Measurements from ENCODE around the gene MYL11.

The MYL11 gene

DNA sequence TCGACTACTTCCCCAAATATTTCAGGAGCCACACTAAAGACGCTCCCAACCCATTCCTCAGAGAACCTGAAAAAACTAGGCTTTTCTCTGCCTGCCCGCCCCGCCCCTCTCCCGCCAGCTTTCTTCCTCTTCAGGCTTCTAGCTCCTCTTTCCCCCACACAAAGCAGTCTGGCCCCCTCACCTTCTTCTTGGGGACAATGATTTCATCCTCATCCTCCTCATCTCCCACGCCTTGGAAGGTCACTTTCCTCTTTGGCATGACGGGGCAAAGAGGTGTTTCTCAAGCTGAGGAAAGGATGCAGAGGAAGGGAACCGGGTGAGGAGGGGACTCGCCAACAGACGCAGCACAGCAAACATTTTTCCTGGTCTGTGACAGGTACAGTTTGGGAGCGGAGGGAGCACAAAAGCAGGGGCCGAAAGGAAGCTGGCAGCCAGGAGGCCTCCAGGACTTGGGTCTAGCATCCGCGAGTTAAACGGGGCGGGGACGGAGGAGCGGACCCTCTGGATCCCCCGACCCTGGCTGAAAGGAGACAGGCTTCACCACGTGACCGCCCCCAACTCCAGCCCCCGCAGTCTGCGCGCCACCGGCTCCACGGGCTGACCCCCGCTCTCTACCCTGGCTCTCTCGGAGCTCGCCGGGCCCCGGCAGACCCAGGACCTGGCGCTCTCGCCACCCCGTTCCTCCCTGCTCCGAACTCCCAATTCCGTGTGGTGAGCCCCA, 20.0 kb upstream of the MYL11 start:
- DNase-seq, result no peak

DNA sequence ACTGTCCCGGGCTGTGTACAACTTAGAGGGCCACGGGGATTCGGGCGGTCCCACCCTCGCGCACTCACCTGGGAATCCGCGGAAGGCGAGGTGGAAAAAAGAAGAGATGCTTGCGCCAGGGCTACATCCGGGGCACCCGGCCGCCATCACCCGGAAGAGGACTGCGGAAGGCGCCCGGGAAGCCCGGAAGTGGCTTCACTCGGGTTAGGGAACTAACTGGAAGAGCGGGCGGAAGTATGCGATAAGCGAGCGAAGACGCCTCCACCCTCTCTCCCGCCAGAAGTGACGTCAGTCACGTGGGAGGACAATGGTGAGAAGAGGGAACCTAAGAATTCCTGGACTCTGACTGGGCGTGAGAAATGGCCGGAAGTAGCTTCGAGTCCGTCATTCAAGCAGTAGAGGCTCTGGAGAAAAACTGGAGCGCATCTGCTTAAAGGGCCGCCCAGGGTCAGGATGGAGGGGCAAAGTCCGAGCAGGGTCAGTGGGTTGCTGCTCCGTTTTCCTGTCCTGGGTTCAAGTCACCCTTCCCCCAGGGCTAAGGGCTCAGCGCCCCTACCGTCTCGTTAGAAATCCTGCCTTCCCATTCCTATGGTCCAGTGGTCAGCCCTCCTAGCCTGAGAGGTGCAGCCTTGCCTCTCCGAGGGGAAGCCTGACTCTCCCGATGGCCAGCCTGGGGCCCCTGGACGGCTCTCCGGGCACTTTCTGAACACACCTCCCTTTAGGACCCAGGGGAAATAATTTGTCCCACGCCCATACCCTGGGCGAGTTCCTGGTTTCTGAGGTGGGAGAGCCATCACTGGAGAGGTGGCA, 19.3 kb upstream of the MYL11 start, which contains the start of gene CD2BP2:
Gene CD2BP2, minus strand, starts transcription at position 165 of the 810 bp plus-strand sequence. CDS start 627 bp downstream, outside the sequence.
- DNase-seq, result peak; percentile 99

DNA sequence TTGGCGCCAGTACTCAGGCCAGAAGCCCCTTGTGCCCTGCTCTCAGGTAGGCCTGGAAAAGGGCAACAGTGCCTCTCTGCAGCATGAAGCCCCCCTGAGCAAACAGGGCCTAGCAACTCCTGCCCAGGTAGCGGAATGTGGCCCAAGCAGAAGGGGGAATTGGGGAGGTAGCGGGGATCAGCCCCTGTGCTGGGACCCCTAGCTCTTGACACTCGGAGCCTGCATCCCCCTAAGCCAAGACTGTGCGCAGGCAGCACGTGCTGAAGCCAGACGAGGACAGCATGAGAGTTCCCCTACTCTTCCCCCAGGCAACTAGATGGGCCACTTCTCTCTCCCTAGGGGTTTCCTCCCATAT, 18.7 kb upstream of the MYL11 start:
- no peak for DNase-seq

DNA sequence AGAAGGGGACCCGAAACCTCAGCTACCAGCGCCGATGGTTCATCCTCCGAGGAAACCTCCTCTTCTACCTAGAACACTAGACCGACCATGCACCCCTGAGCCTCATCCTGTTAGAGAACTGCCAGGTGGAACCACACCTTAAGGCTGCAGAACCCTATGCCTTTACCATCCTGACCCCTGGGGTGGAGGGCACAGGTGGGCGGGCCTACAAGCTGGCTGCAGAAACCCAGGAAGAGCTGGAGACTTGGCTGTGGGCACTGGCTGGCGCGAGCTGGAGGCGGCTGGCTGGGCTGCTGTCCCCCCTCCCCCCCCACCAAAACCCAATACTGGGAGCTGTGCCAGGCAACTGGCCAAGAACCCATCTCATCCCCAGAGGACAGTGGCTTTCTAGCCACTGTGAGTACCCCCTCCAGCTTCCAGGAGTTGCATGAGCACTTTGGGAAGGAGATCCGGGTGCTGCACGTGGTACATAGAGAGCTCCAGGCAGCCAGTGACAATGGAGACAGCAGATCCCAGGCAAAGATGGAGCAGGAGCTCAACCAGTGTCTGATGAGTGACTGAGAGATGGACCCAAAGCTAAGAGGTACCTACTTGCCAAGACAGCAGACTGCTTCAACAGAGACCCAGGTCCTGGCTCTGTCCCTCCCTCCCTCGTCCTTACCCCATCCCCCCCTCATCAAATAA, 18.1 kb upstream of the MYL11 start:
- DNase-seq, result peak; percentile 40

DNA sequence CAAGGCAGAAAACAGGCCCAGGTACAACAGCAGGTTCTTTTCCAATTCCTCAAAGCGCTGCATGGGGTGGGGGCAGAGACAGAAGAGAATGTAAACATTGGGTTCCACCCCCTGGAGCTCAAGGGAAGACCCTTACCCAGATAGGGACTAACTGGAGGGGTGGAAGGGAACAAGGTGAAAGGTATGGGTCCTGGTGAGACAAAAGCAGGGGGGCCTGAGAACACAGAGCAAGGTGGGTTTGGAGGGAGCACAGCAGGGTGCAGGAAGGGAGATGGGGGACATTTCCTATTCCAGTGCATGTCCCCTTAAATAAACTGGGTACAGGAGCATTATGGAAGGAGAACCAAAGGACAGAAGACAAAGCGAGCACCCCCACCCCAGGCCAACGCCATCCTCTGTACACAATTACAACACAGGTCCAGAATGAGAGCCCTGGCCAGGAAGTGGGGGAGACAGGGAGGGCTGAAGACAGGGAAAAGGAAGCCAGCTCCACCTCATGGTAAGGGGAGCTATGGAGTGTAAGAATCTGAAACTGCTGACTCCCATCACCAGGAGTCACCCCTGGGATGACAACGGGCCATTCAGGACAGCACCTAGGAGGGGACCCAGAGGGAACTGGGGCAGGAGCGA, 17.4 kb upstream of the MYL11 start:
- peak; percentile 41 for DNase-seq

DNA sequence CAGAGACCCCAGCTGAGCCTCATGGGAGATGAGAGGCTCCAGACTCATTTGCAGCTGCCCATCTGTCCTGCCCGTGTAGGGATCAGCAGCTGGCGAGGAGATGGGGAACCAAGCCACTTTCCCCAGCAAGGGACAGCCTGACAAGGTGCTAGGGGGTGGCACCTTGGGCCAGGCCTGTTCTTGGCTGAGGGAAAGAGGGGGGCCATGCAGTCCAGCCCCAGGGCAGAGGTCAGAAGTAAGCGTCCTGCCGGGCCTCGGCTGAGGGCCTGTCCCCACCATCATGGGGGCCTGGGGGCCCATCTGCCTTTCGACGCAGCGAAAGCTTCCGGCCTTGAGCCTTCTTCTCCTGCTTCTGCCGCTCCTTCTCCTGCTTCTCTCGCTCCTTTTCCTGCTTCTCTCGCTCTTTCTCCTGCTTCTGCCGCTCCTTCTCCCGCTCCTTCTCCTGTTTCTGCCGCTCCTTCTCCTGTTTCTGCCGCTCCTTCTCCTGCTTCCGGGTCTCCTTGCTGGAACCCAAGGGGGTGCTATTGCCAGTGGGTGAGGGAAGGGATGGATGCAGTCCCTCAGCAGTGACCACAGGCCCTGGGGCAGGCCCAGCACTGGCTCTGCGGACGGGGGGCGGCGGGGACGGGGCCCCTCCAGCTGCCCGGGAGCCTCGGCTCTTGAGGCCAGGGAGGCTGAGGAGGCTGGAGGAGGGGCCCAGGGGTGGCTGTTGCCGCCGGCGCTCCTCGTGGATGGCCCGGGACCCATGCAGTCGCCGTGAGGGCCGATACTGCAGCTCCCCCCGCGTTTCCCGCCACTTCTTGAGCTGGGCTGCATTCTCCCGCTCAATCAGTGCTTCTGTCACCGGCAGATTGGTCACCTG, 16.7 kb upstream of the MYL11 start:
- peak; percentile 41 for DNase-seq

DNA sequence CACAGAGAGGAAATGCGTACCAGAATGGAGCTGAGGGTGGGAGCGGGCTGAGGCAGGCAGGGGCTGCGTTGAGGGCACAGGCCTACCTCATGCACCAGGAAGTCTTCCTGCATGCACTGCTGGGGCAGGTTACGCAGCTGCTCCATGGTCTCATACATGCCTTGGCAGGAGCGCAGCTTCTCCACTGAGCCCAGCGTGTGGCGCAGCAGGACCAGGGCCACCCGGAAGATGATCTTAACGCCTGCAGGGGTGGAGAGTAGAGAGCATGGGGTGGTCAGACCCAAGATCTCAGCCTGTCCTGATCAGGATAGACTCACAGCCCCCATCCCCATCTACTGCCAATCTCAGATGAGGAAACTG, 16.0 kb upstream of the MYL11 start:
- DNase-seq, result peak; percentile 42

DNA sequence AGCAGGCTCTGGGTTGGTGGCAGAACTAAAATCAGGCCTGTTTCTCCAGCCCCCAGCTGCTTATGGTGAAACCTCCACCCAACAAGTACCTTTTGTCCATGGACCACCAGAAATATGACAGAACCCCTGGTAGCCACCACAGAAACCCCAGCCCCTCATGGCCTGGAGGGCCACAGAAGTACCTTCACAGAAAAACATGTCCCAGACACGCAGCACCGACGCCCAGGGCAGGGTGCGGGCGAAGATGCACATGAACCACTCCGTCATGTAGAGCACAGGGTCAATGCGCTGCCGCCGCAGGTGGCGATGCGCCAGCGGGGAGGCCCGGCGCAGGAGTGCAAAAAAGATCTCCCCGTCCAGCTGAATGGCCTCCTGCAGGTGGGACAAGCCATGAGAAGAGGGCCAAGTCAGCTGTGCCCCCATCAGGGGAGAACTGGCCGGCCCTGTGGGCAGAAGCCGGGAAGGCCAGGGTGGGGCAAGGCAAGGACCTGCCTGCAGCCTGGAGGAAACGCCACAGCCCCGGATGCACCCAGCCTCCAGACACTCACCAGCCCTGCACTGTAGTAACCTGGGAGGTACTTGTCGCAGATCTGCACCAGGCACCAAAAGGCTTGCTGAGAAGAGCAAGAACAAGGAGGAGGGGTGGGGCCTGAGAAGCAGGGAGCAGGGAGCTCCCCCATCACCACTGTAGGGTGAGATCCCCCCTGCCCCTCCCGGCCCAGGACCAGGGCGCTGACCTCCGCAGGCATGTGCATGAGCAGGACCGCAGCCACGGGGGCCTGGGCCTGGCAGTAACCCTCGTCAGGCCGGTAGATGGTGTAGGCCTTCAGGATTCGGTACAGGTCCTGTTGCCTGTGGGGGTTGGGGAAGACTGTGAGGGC, 15.4 kb upstream of the MYL11 start:
- peak; percentile 43 for DNase-seq

DNA sequence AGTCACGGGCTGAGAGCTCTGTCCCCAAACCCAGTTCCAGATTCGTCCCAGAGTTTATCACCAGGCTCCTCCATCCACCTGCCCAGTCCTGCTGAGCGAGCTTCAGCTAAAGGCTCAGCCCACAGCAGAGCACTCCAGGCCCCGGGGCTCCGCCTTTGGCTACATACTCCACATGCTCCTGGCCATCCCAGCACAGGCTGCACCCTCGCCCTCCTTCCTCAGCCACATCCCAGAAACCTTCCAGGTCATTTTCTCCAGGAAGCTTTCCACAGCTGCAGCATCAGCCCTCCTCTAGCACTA, 14.8 kb upstream of the MYL11 start:
- peak; percentile 69 for DNase-seq

DNA sequence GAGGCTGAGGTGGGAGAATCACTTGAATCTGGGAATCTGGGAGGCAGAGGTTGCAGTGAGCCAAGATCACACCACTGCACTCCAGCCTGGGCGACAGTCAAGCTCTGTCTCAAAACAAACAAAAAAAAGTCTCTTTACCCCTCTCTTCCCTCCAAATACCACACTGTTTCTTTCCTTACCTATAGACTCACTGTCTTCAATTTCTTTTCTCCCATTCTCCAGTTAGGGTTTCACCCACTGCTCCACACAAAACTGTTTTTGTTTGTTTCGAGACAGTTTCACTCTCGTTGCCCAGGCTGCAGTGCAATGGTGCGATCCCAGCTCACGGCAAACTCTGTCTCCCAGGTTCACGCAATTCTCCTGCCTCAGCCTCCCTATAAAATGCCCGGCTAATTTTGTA, 13.4 kb upstream of the MYL11 start:
- DNase-seq, result no peak

DNA sequence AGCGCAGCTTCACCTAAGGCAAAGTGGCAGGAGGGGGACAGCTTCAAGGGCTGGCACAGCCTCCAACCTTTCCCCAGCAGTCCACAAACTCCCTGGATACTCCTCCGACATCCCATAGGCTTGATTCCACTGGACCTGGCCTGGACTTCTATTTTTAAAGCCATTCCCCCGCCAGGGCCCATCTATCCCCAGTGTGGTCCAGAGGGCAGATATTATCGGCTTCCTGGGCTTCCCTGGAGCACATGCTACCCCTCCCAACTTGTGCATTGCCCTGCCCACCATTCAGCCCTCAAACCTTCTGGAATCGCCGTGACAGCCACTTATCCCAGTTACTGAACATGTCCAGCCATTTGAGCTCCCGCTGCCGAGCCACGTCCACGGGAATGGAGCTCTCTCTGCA, 9.4 kb upstream of the MYL11 start:
- no peak for DNase-seq

DNA sequence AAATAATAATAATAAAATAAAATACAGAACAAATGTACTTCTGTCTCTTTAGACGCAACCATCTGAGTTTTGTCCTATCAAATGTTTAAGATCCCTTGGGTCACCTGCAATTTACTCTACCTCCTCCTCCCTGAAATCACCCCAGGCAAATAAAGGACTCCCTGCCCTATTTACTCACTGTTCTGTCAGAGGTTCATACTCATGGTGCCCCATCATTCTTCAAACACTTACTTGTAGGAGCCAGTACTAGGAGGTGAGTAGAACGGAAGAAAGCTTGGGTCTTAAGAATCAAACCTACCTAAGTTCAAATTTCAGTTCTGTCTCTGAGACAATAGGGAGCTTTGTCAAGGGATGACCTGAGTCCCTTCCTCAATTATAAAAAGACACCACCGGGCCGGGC, 8.1 kb upstream of the MYL11 start:
- DNase-seq, result no peak

DNA sequence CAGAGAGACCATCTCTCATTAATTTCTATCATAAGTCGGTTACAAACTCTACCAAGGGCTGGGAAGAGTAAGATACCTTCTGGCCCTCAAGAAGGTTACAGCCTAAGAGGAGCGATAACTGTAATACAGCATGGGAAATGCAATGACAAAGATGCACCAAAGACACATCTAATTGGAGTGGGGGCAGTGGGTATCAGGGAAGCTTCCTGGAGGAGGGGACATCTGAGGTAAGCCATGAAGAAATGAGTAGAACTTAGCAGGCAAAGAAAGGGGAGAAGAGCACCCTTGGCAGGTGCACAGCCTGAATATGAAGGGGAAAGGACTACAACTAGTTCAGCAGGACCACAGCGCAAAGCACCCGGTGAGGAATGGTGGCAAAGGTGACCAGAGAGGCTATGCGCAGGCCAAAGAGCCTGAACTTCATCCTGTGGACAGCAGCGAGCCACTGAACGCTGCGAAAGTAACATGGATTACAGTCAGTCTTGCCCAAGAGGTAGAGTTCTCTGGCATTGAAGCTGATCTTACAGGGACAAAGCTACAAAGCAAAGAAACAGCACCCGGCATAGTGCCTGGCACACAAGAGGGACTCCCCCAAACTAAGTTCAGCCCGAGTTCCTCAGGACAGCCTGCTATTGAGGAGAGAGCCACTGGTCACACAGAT, 7.1 kb upstream of the MYL11 start:
- DNase-seq, result peak; percentile 45

DNA sequence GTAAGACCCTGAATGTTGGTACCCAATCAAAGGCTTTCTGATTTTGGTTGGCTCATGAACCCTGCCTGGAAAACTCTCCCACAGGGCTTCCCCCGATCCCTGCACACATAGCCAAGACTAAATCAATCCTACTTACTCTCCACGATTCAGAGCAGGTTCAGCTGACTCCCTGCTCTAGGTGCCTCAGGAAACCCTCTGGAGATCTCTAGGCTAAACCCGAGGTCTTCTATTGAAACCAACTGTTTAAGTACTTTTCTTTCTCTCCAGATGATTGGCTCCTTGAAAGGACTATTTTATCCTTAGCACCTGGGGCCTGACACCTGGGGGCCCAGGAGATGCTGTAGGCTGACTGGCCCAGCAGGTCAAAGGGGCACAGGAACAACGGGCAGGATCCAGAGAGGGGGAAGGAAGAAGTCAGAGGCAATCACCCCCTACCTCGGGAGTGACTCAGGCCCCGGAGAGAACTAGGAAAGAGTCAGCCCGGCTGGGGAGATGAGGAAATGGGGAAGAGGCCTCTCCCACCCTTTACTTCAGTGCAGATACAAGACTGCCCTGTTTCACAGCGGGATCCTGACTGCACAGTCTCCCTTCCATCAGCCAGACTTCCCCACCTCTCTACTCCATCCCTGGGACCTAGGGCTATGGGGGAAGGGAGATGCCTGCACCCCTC, 6.3 kb upstream of the MYL11 start:
- peak; percentile 55 for DNase-seq

DNA sequence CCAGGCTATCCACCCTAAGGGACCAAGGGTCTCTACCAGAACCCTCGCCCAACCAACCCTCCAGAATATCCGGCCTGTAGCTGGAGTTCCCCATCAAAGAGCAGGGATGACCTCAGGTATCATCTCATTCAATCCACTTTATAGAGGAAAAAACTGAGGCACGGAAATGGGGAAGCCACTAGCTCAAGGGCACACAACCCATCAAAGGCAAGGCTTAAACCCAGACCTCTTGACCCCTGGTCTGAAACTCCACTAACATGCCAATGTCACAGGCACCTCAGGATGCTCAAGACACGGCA, 5.9 kb upstream of the MYL11 start:
- DNase-seq, result peak; percentile 52

DNA sequence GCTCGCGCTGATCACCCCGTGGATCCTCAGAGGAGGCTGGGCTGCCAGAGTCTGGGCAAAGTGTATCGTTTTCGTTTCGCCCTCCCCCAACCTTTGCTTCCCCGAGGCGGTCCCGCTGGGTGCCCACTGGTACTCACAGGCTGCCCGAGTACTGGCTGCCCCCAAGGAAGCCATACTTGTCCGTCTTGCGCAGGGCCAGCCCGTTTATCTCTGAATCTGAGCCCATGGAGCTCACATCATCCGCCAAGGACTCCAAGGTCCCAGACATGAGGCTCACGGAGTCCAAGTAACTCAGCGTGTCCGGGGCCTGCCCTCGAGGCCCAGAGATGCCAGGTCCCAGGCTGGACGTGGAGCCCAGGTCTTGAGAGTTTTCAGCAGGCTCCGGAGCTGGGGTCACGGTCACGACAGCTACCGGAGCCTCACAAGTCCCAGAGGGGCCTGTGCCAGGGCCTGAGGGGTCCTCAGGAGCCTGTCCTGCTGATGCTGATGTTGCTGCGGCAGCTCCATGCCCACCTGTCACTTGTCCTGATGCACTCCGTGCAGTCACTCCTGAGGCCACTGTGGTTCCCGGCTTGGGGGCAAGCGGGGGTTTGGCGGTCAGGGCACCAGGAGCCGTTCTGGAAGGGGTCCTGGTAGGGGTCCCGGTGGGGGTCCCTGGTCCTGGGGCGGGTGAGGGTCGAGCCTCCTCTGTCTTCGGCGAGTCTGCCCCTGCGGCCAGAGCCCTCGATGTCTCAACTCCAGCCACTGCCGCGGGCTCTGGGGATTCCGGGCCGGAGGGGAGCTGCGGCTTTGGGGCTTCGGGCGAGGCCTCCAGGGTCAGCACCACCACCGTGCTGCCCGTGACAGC, 5.3 kb upstream of the MYL11 start:
- DNase-seq, result peak; percentile 60

DNA sequence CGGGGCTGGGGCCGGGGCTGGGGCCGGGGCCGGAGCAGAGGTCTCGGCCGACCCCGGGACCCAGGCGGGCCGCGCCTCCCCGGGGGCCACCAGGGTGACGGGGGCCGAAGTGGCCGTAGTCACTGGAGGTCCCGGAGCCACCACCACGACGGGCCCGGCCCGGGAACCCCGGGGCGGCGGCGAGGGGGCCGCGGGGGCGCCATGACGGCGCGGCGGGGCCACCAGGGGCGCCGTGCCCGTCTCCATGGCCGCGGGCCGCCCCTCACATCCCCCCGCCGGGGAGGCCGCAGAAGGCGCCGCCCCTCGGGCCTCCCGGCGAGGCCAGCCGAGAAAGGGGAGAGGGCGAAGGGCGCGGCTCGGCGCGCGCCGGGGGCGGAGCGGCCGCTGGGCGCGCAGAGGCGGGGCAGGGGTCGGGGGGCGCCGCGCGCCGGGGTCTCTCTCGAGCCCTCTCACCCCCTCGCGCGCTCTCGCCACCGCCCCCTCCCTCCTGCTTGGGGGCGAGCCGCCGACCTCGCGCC, 4.6 kb upstream of the MYL11 start:
- DNase-seq, result no peak

DNA sequence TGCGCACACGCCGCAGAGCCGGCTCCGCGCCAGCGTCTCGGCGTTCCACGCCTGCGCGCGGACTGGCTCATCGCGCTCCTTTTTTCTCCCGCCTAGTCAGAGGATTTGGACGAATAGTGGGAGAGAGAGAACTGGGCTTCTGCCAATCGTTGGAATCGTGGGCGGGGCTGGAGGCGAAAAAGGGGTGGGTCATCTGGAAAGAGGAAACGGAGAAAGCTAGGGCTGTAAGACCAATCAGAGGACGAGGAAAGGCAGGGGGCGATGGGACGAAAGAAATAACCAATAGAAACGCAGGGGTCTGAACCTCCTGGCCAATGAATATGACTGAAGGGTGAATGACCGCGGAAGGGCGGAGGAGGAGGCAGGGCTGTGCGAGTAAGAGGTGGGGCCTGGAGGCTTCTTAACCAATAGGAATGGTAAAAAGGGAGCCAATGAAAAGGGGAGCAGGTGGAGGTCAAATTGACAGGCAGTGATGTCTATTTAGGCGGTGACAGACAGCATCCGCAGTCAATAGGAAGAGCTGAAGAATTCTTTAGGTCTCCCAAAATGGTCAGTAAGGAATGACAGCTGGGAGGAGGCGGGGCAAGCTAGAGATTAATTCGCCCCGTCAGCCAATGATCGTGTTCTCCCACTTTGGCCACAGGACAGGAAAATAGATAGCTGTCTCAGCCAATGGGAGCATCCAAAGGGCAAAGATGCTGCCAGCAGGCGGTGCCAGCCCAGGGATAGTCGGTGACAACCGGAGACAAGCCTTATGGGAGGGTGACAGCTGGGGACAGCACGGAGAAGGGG, 4.0 kb upstream of the MYL11 start, which contains the start of gene TBC1D10B:
Gene TBC1D10B, minus strand, starts transcription at position 39 of the 792 bp plus-strand sequence. CDS start 311 bp downstream, outside the sequence.
- peak; percentile 100 for DNase-seq
